Measurements from ENCODE around the gene ASB1. TPM values are rescaled to one million over a fixed set of nuclear protein-coding genes. Genes with fewer than 3 reads are reported as not detected.

ASB1 gene
- total and polyA plus RNA-seq, 2 donors = 13.8 to 32.5 TPM

GRCh38 chr2:238479847-238480246, 53.1 kb downstream of the ASB1 start:
- Histone ChIP-seq H3K4me1 (ENCODE audit: control insufficient read depth in 2 of 2, insufficient read depth in 2 of 2, low read length in 2 of 2) (no peaks in the 10 kb centered on the region), H3K36me3 (ENCODE audit: control insufficient read depth in 2 of 2, insufficient read depth in 2 of 2, low read length in 1 of 2) (no peaks in the 10 kb centered on the region), H3K9me3 (ENCODE audit: control insufficient read depth in 2 of 2, insufficient read depth in 1 of 2, low read length in 1 of 2) (peaks cover 0 to 4% of the 10 kb centered on the region in 2 donors), H3K27ac (ENCODE audit: low read depth in 1 of 2, low read length in 1 of 2) (no peak overlapping the region), H3K4me3 (ENCODE audit: low read length in 2 of 2) (no peak overlapping the region), H3K27me3 (ENCODE audit: control insufficient read depth in 2 of 2, insufficient read depth in 1 of 2, low read length in 1 of 2) (no peaks in the 10 kb centered on the region)
- no peak for DNase-seq (ENCODE audit: low read depth in 6 of 9, low spot score in 9 of 9)
- WGBS = 98% methylated on average over 1 of the region's 1 CpG

GRCh38 chr2:238483021-238483420, 56.3 kb downstream of the ASB1 start:
- Histone ChIP-seq H3K4me1 (ENCODE audit: control insufficient read depth in 2 of 2, insufficient read depth in 2 of 2, low read length in 2 of 2) (no peaks in the 10 kb centered on the region), H3K9me3 (ENCODE audit: control insufficient read depth in 2 of 2, insufficient read depth in 1 of 2, low read length in 1 of 2) (peaks cover 0 to 11% of the 10 kb centered on the region in 2 donors), H3K36me3 (ENCODE audit: control insufficient read depth in 2 of 2, insufficient read depth in 2 of 2, low read length in 1 of 2) (no peaks in the 10 kb centered on the region), H3K4me3 (ENCODE audit: low read length in 2 of 2) (no peak overlapping the region), H3K27ac (ENCODE audit: low read depth in 1 of 2, low read length in 1 of 2) (no peak overlapping the region), H3K27me3 (ENCODE audit: control insufficient read depth in 2 of 2, insufficient read depth in 1 of 2, low read length in 1 of 2) (no peaks in the 10 kb centered on the region)
- WGBS = 95% methylated on average over 6 of the region's 6 CpGs
- no peak for DNase-seq (ENCODE audit: low read depth in 6 of 9, low spot score in 9 of 9)

DNA sequence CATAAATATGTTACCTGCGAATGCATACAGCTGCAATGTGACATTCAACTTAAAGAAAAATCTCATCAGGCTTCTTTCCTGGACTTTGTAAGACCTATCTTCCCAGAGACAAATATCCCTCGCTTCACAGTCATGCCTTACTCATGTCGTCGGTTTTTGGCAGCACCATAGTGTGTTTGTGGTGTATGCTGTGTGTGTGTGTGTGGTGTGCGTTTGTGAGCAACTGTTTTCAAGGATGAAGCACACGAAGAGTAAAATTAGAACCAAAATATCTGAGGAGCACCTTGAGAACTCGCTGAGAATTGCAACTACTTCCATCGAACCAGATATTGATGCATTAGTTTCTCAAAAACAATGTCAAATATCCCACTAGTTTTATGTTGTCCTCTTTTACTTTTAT, 56.9 kb downstream of the ASB1 start:
- Histone ChIP-seq H3K27me3 (ENCODE audit: control insufficient read depth in 2 of 2, insufficient read depth in 1 of 2, low read length in 1 of 2) (no peaks in the 10 kb centered on the region), H3K36me3 (ENCODE audit: control insufficient read depth in 2 of 2, insufficient read depth in 2 of 2, low read length in 1 of 2) (no peaks in the 10 kb centered on the region), H3K4me3 (ENCODE audit: low read length in 2 of 2) (no peak overlapping the region), H3K9me3 (ENCODE audit: control insufficient read depth in 2 of 2, insufficient read depth in 1 of 2, low read length in 1 of 2) (peaks cover 0 to 11% of the 10 kb centered on the region in 2 donors), H3K27ac (ENCODE audit: low read depth in 1 of 2, low read length in 1 of 2) (no peak overlapping the region), H3K4me1 (ENCODE audit: control insufficient read depth in 2 of 2, insufficient read depth in 2 of 2, low read length in 2 of 2) (no peaks in the 10 kb centered on the region)
- WGBS = 88% methylated on average over 8 of the region's 8 CpGs
- no peak for DNase-seq (ENCODE audit: low read depth in 6 of 9, low spot score in 9 of 9)

- no peaks in the 10 kb centered on the region for H3K4me1 ChIP-seq (ENCODE audit: control insufficient read depth in 2 of 2, insufficient read depth in 2 of 2, low read length in 2 of 2)
- H3K4me3 ChIP-seq (ENCODE audit: low read length in 2 of 2) = no peak overlapping the region
- peaks cover 0 to 11% of the 10 kb centered on the region in 2 donors for H3K9me3 ChIP-seq (ENCODE audit: control insufficient read depth in 2 of 2, insufficient read depth in 1 of 2, low read length in 1 of 2)
- no peaks in the 10 kb centered on the region for H3K27me3 ChIP-seq (ENCODE audit: control insufficient read depth in 2 of 2, insufficient read depth in 1 of 2, low read length in 1 of 2)
- DNase-seq (ENCODE audit: low read depth in 6 of 9, low spot score in 9 of 9) = no peak
- H3K36me3 ChIP-seq (ENCODE audit: control insufficient read depth in 2 of 2, insufficient read depth in 2 of 2, low read length in 1 of 2) = no peaks in the 10 kb centered on the region
- 97% methylated on average over 23 of the region's 23 CpGs for WGBS
- no peak overlapping the region for H3K27ac ChIP-seq (ENCODE audit: low read depth in 1 of 2, low read length in 1 of 2)
These were observed 58.1 kb downstream of the ASB1 start for GRCh38 chr2:238484522-238485452.

- no peaks in the 10 kb centered on the region for H3K36me3 ChIP-seq (ENCODE audit: control insufficient read depth in 2 of 2, insufficient read depth in 2 of 2, low read length in 1 of 2)
- peaks cover 0 to 11% of the 10 kb centered on the region in 2 donors for H3K9me3 ChIP-seq (ENCODE audit: control insufficient read depth in 2 of 2, insufficient read depth in 1 of 2, low read length in 1 of 2)
- no peaks in the 10 kb centered on the region for H3K4me1 ChIP-seq (ENCODE audit: control insufficient read depth in 2 of 2, insufficient read depth in 2 of 2, low read length in 2 of 2)
- H3K4me3 ChIP-seq (ENCODE audit: low read length in 2 of 2) = no peak overlapping the region
- WGBS = 98% methylated on average over 5 of the region's 5 CpGs
- H3K27me3 ChIP-seq (ENCODE audit: control insufficient read depth in 2 of 2, insufficient read depth in 1 of 2, low read length in 1 of 2) = no peaks in the 10 kb centered on the region
- no peak overlapping the region for H3K27ac ChIP-seq (ENCODE audit: low read depth in 1 of 2, low read length in 1 of 2)
- DNase-seq (ENCODE audit: low read depth in 6 of 9, low spot score in 9 of 9) = no peak
These were observed 59.6 kb downstream of the ASB1 start for GRCh38 chr2:238486123-238486848.

GRCh38 chr2:238487134-238487533, 60.4 kb downstream of the ASB1 start:
- 97% methylated on average over 14 of the region's 14 CpGs for WGBS
- H3K27me3 ChIP-seq (ENCODE audit: control insufficient read depth in 2 of 2, insufficient read depth in 1 of 2, low read length in 1 of 2) = no peaks in the 10 kb centered on the region
- H3K4me1 ChIP-seq (ENCODE audit: control insufficient read depth in 2 of 2, insufficient read depth in 2 of 2, low read length in 2 of 2) = no peaks in the 10 kb centered on the region
- H3K27ac ChIP-seq (ENCODE audit: low read depth in 1 of 2, low read length in 1 of 2) = no peak overlapping the region
- no peak for DNase-seq (ENCODE audit: low read depth in 6 of 9, low spot score in 9 of 9)
- peaks cover 0 to 11% of the 10 kb centered on the region in 2 donors for H3K9me3 ChIP-seq (ENCODE audit: control insufficient read depth in 2 of 2, insufficient read depth in 1 of 2, low read length in 1 of 2)
- H3K4me3 ChIP-seq (ENCODE audit: low read length in 2 of 2) = no peak overlapping the region
- no peaks in the 10 kb centered on the region for H3K36me3 ChIP-seq (ENCODE audit: control insufficient read depth in 2 of 2, insufficient read depth in 2 of 2, low read length in 1 of 2)

- Histone ChIP-seq H3K9me3 (ENCODE audit: control insufficient read depth in 2 of 2, insufficient read depth in 1 of 2, low read length in 1 of 2) (peaks cover 0 to 11% of the 10 kb centered on the region in 2 donors), H3K27me3 (ENCODE audit: control insufficient read depth in 2 of 2, insufficient read depth in 1 of 2, low read length in 1 of 2) (no peaks in the 10 kb centered on the region), H3K27ac (ENCODE audit: low read depth in 1 of 2, low read length in 1 of 2) (no peak overlapping the region), H3K36me3 (ENCODE audit: control insufficient read depth in 2 of 2, insufficient read depth in 2 of 2, low read length in 1 of 2) (no peaks in the 10 kb centered on the region), H3K4me1 (ENCODE audit: control insufficient read depth in 2 of 2, insufficient read depth in 2 of 2, low read length in 2 of 2) (peaks cover 0 to under 1% of the 10 kb centered on the region in 2 donors), H3K4me3 (ENCODE audit: low read length in 2 of 2) (no peak overlapping the region)
- WGBS = 96% methylated on average over 12 of the region's 12 CpGs
- DNase-seq (ENCODE audit: low read depth in 6 of 9, low spot score in 9 of 9) = no peak
These were observed 61.1 kb downstream of the ASB1 start for GRCh38 chr2:238487652-238488346.

GRCh38 chr2:238488347-238488826, 61.7 kb downstream of the ASB1 start:
- no peak overlapping the region for H3K4me3 ChIP-seq (ENCODE audit: low read length in 2 of 2)
- no peak overlapping the region for H3K27ac ChIP-seq (ENCODE audit: low read depth in 1 of 2, low read length in 1 of 2)
- 94% methylated on average over 10 of the region's 10 CpGs for WGBS
- H3K4me1 ChIP-seq (ENCODE audit: control insufficient read depth in 2 of 2, insufficient read depth in 2 of 2, low read length in 2 of 2) = peaks cover 0 to 5% of the 10 kb centered on the region in 2 donors
- peaks cover 0 to 11% of the 10 kb centered on the region in 2 donors for H3K9me3 ChIP-seq (ENCODE audit: control insufficient read depth in 2 of 2, insufficient read depth in 1 of 2, low read length in 1 of 2)
- H3K36me3 ChIP-seq (ENCODE audit: control insufficient read depth in 2 of 2, insufficient read depth in 2 of 2, low read length in 1 of 2) = no peaks in the 10 kb centered on the region
- DNase-seq (ENCODE audit: low read depth in 6 of 9, low spot score in 9 of 9) = no peak
- H3K27me3 ChIP-seq (ENCODE audit: control insufficient read depth in 2 of 2, insufficient read depth in 1 of 2, low read length in 1 of 2) = no peaks in the 10 kb centered on the region
